Right lobe of liver (tissue), 6 donors: ENCODE data around the gene ACAP3. TPM values are rescaled to one million over a fixed set of nuclear protein-coding genes. Genes with fewer than 3 reads are reported as not detected.

Experiments used
- ATAC-seq, 4 donors: fragments of 200-7000 bp; cut with Tn5 transposase; one replicate each; pipeline ENCODE4 v1.9.1; 2020; ENCODE audit warnings: mild to moderate bottlenecking in 4 of 4, moderate library complexity in 4 of 4
- DNase-seq, 3 donors: peaks; one replicate each; pipeline ENCODE4 v3.0.0-alpha.2; 2020
- H3K27ac ChIP-seq, 3 donors: fragments of 200-600 bp; one replicate each; pipeline ENCODE4 v1.8.0; 2022
- H3K27me3 ChIP-seq, 2 donors: fragments of 200-600 bp; one replicate each; pipeline ENCODE4 v1.8.0; 2022
- H3K36me3 ChIP-seq, 4 donors: fragments of 200-600 bp; sonication (generic) in 1 of 4; one replicate each; pipeline versions ENCODE4 v1.5.1 to v1.8.0; 2017 to 2022; ENCODE audit warnings: control low read depth in 1 of 4
- H3K4me1 ChIP-seq, 4 donors: fragments of 200-600 bp; sonication (generic) in 1 of 4; one replicate each; pipeline versions ENCODE4 v1.5.1 to v1.8.0; 2017 to 2022; ENCODE audit warnings: control low read depth in 1 of 4
- H3K4me3 ChIP-seq, 3 donors: fragments of 200-600 bp; one replicate each; pipeline ENCODE4 v1.8.0; 2022
- H3K9me3 ChIP-seq, 4 donors: fragments of 200-600 bp; sonication (generic) in 1 of 4; one replicate each; pipeline versions ENCODE4 v1.5.1 to v1.8.0; 2017 to 2022; ENCODE audit warnings: control low read depth in 1 of 4
- POLR2A ChIP-seq: fragments of 450-650 bp; IDR thresholded peaks from one replicate; pipeline ENCODE4 v1.6.1; 2017; ENCODE audit warnings: antibody characterized with exemption, mild to moderate bottlenecking
- WGBS: methylation state at CpG from one replicate; pipeline ENCODE4 v1.1.6; 2018; ENCODE audit warnings: low coverage, low lambda C conversion rate; ENCODE audit not compliant: insufficient coverage; ENCODE audit errors: missing lambda C conversion rate; 5-methylcytosine and 5-hydroxymethylcytosine counted together
- intact Hi-C, 2 donors: fragments of 100-400 bp; cut with DNase I; formaldehyde crosslinking; loops; one replicate each; pipeline versions ENCODE4 v1.11.2 to v1.14.1; 2022
- total RNA-seq, 6 experiments: library from RNA; depleted of rRNA in 2 of 6; stranded (reverse); fragments of >200 nt in 2 of 6; fragmentation: NEBNext Ultra II Directional in 3 of 6; extraction: Animal tissue kit (Norgen Biotek cat#: 25700) in 3 of 6; gene quantifications; one replicate each; pipeline versions ENCODE4 v1.1.0 to v1.2.4, GENCODE V29; 2016 to 2023
- TF ChIP-seq, protein P1 (sequence below), 4 donors: fragments of 200-600 bp in 3 of 4; fragments of 450-650 bp in 1 of 4; IDR thresholded peaks; one replicate each; pipeline versions ENCODE4 v1.5.1 to v1.8.0; 2016 to 2022; ENCODE audit warnings: antibody characterized with exemption in 4 of 4, mild to moderate bottlenecking in 2 of 4
- donor health status: DM: no; HTN: yes; CAD: no.
- donor health status: DM: no; HTN: no; CAD: no.
- donor health status: DM: no; HTN: no; CAD: no.
- donor health status: DM: no; HTN: yes; CAD: no.
- donor health status: DM: no; HTN: yes; CAD: no.

The ACAP3 gene
- total RNA-seq, 6 experiments from 2014 or later = 20.1 to 28.0 (median 22.0) TPM

DNA sequence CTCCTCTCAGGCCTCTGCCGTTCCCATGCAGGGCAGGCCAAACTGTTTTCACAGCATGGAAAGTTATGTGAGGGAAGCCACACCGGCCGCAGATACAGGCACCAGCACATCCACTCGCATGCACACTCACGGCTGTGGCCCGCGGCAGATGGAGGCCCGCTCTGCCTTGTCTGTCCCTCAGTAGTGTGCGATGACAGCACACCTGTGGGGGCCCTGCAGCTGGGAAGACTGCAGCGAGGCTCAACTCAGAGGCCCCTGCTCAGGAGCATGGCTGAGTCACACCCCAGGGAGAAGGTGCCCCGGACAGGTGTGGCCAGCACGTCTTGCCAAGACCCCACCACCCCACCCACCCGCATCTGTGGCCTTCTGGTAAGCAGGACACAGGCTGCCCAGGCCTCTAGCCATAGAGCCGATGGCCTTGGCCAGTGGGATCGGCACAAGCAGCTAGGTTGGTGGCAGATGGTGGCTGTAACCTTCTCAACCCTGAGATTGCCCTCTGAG is 32.7 kb downstream of the ACAP3 start:
- H3K9me3 ChIP-seq = no peaks in the 10 kb centered on the region
- ATAC-seq (no peak), DNase-seq (peak in 2 of 3 donors; percentile 48 to 52)
- no peaks in the 10 kb centered on the region for H3K36me3 ChIP-seq
- peak overlapping the region in 1 of 3 donors; percentile 82 for H3K4me3 ChIP-seq
- intact Hi-C loops = no loop called here
- H3K4me1 ChIP-seq = peaks cover 0 to 22% (median 10%) of the 10 kb centered on the region in 4 donors
- 93% methylated on average over 3 of the region's 15 CpGs for WGBS
- H3K27ac ChIP-seq = no peak overlapping the region
- TF ChIP-seq, protein P1, sequence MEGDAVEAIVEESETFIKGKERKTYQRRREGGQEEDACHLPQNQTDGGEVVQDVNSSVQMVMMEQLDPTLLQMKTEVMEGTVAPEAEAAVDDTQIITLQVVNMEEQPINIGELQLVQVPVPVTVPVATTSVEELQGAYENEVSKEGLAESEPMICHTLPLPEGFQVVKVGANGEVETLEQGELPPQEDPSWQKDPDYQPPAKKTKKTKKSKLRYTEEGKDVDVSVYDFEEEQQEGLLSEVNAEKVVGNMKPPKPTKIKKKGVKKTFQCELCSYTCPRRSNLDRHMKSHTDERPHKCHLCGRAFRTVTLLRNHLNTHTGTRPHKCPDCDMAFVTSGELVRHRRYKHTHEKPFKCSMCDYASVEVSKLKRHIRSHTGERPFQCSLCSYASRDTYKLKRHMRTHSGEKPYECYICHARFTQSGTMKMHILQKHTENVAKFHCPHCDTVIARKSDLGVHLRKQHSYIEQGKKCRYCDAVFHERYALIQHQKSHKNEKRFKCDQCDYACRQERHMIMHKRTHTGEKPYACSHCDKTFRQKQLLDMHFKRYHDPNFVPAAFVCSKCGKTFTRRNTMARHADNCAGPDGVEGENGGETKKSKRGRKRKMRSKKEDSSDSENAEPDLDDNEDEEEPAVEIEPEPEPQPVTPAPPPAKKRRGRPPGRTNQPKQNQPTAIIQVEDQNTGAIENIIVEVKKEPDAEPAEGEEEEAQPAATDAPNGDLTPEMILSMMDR (IDR thresholded peaks at IDR 0.05) = no peak
- no peak for TF ChIP-seq POLR2A
- H3K27me3 ChIP-seq = no peaks in the 10 kb centered on the region

DNA sequence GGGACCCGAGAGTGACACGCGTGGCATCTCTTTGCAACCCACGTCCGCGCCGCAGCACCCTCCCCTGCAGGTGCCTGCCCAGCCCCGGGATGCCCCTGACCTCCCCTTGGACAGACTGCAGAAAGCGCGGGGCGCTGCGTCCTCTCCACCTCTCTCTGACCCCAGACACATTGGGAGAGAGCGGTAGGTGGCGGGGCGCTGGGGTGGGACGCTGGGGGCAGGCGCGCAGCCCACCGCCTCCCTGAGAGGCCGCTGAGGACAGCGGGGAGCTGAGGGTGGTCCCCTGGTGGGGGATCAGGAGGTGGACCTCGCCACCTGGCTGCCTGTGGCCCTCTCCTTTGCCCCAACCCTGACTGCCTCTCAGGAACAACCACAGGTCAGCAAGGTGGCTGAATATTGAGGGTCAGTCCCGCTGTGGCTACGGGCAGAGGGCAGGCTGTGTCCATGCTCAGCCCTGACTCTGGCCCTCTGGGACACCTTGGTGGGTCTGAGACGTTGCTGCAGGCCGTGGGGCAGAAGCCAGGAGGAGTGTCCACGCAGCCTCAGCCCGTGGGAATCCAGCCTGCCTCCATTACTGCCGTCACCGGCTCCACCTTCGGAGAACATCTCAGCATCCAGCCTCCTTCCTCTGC is 33.3 kb downstream of the ACAP3 start:
- no CpG with 5 or more reads among the region's 31 CpGs for WGBS
- peak in 1 of 3 donors; percentile 66 for DNase-seq
- intact Hi-C loops = no loop called here
- ATAC-seq = peak in 3 of 4 donors; percentile 3 to 30 (median 14)
- H3K27me3 ChIP-seq = no peaks in the 10 kb centered on the region
- H3K9me3 ChIP-seq = no peaks in the 10 kb centered on the region
- H3K4me3 ChIP-seq = peak overlapping the region; percentile 82 to 97 (median 91)
- peaks cover 0 to 22% (median 10%) of the 10 kb centered on the region in 4 donors for H3K4me1 ChIP-seq
- no peaks in the 10 kb centered on the region for H3K36me3 ChIP-seq
- no peak for TF ChIP-seq POLR2A
- TF ChIP-seq, protein P1 (IDR thresholded peaks at IDR 0.05) = no peak
- H3K27ac ChIP-seq = peak overlapping the region in 2 of 3 donors; percentile 74 to 75

DNA sequence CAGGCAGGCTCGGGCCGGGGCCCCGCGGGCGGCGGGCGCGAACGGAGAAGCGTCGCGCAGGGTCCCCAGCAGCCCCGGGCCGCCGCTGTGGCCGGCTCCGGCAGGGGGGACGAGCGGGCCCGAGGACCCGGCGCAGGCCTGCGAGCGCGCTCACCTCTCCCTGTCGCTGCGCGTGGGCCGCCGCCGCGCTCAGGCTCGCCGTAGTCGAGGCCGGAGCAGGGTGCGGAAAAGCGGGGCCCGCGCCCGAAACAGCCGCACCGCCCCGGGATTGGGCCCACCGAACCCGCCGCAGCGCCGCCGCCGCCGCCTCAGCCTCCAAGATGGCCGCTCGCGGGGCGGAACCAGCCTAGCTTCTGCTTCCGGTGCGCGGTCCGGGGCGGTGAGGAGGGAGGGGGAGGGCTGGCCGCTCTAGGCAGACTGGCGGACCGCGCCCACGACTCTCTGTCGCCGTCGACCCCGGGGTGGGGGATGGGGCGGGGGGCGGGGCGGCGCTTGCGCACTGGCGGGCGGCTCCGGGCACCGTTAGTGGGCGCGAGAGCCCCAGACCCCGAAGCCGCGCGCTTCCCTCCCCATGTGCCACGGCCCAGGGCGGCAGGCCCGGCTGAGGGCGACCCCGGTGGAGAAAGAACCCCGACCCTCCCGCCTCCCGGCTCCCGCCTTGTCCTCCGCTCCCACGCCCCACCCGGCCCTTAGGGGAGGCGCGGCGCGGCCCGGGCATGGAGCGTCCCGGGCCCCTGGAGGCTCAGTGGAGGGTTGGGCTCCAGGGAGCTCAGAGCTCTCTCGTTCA is 34.0 kb downstream of the ACAP3 start, which contains the start of gene UBE2J2:
Gene UBE2J2 (minus strand): TSS at position 343 of the 787 bp plus-strand sequence. CDS start 5,862 bp downstream, outside the sequence.
- peak; percentile 96 to 99 (median 97) for ATAC-seq
- peak within 1 kb of the TSS; percentile 82 to 97 (median 91) for H3K4me3 ChIP-seq
- intact Hi-C loops = no loop called here
- peak within 1 kb of the TSS; percentile 47 to 75 (median 74) for H3K27ac ChIP-seq
- no peaks in the 10 kb centered on the region for H3K36me3 ChIP-seq
- no peaks in the 10 kb centered on the region for H3K27me3 ChIP-seq
- peaks cover 0 to 22% (median 10%) of the 10 kb centered on the region in 4 donors for H3K4me1 ChIP-seq
- H3K9me3 ChIP-seq = no peaks in the 10 kb centered on the region
- peak; percentile 95 to 96 (median 96) for DNase-seq
- 0% methylated on average over 13 of the region's 105 CpGs for WGBS
- TF ChIP-seq, protein P1 (IDR thresholded peaks at IDR 0.05) = no peak
- TF ChIP-seq POLR2A = peak; percentile 52

DNA sequence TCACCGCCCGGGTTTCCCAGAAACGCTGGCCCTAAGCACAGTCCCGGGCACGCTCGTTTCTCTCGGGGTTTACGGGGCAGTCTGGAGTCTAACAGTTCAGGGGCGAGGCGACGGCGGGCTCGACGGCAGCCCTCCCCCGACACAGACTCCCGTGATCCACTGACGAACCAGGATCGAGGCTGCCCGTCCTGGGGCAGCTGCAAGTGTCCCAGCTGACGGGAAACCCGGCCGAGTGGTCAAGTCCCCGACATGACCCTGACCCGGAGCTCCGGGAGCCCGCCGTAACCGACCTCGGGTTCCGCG is 34.6 kb downstream of the ACAP3 start:
- no CpG with 5 or more reads among the region's 31 CpGs for WGBS
- Histone ChIP-seq H3K36me3 (no peaks in the 10 kb centered on the region), H3K9me3 (no peaks in the 10 kb centered on the region), H3K4me1 (peaks cover 0 to 22% (median 10%) of the 10 kb centered on the region in 4 donors), H3K27me3 (no peaks in the 10 kb centered on the region), H3K4me3 (peak overlapping the region; percentile 82 to 97 (median 91)), H3K27ac (peak overlapping the region; percentile 47 to 74 (median 60))
- ATAC-seq (no peak), DNase-seq (peak in 2 of 3 donors; percentile 50 to 64)
- TF ChIP-seq POLR2A = no peak
- TF ChIP-seq, protein P1 (IDR thresholded peaks at IDR 0.05) = no peak
- intact Hi-C loops = no loop called here
